ENCODE data around the gene ITPR1.

The ITPR1 gene

GRCh38 chr3:4808637-4809036 lies 315.5 kb downstream of the ITPR1 start:
- no peaks in the 10 kb centered on the region for H3K27me3 ChIP-seq (ENCODE audit: control insufficient read depth in 1 of 2, insufficient read depth in 2 of 2, low read length in 2 of 2)
- H3K9me3 ChIP-seq (ENCODE audit: low read length) = no peaks in the 10 kb centered on the region
- no peak overlapping the region for H3K4me3 ChIP-seq (ENCODE audit: low read depth in 1 of 2, low read length in 2 of 2)
- no peak overlapping the region for H3K27ac ChIP-seq (ENCODE audit: low read depth, low read length)
- H3K4me1 ChIP-seq (ENCODE audit: insufficient read depth, low read length) = peaks cover 8% of the 10 kb centered on the region
- H3K36me3 ChIP-seq (ENCODE audit: insufficient read depth, low read length) = peaks cover 32% of the 10 kb centered on the region
- no peak overlapping the region for H3K9ac ChIP-seq (ENCODE audit: low read length)

GRCh38 chr3:4809922-4810321 lies 316.8 kb downstream of the ITPR1 start:
- H3K4me1 ChIP-seq (ENCODE audit: insufficient read depth, low read length) = peaks cover 8% of the 10 kb centered on the region
- no peaks in the 10 kb centered on the region for H3K9me3 ChIP-seq (ENCODE audit: low read length)
- no peak overlapping the region for H3K4me3 ChIP-seq (ENCODE audit: low read depth in 1 of 2, low read length in 2 of 2)
- H3K9ac ChIP-seq (ENCODE audit: low read length) = no peak overlapping the region
- no peaks in the 10 kb centered on the region for H3K27me3 ChIP-seq (ENCODE audit: control insufficient read depth in 1 of 2, insufficient read depth in 2 of 2, low read length in 2 of 2)
- no peak overlapping the region for H3K27ac ChIP-seq (ENCODE audit: low read depth, low read length)
- H3K36me3 ChIP-seq (ENCODE audit: insufficient read depth, low read length) = peaks cover 32% of the 10 kb centered on the region

- H3K36me3 ChIP-seq (ENCODE audit: insufficient read depth, low read length) = peaks cover 42% of the 10 kb centered on the region
- H3K4me1 ChIP-seq (ENCODE audit: insufficient read depth, low read length) = peaks cover 8% of the 10 kb centered on the region
- no peaks in the 10 kb centered on the region for H3K9me3 ChIP-seq (ENCODE audit: low read length)
- no peaks in the 10 kb centered on the region for H3K27me3 ChIP-seq (ENCODE audit: control insufficient read depth in 1 of 2, insufficient read depth in 2 of 2, low read length in 2 of 2)
- no peak overlapping the region for H3K9ac ChIP-seq (ENCODE audit: low read length)
- H3K27ac ChIP-seq (ENCODE audit: low read depth, low read length) = no peak overlapping the region
- H3K4me3 ChIP-seq (ENCODE audit: low read depth in 1 of 2, low read length in 2 of 2) = no peak overlapping the region
Observed at GRCh38 chr3:4812591-4812990, 319.4 kb downstream of the ITPR1 start.

GRCh38 chr3:4813909-4814304 lies 320.8 kb downstream of the ITPR1 start:
- Histone ChIP-seq H3K27ac (ENCODE audit: low read depth, low read length) (no peak overlapping the region), H3K27me3 (ENCODE audit: control insufficient read depth in 1 of 2, insufficient read depth in 2 of 2, low read length in 2 of 2) (no peaks in the 10 kb centered on the region), H3K4me1 (ENCODE audit: insufficient read depth, low read length) (peaks cover 8% of the 10 kb centered on the region), H3K4me3 (ENCODE audit: low read depth in 1 of 2, low read length in 2 of 2) (no peak overlapping the region), H3K9me3 (ENCODE audit: low read length) (no peaks in the 10 kb centered on the region), H3K36me3 (ENCODE audit: insufficient read depth, low read length) (peaks cover 40% of the 10 kb centered on the region), H3K9ac (ENCODE audit: low read length) (no peak overlapping the region)

GRCh38 chr3:4814305-4814903 lies 321.3 kb downstream of the ITPR1 start:
- Histone ChIP-seq H3K27ac (ENCODE audit: low read depth, low read length) (no peak overlapping the region), H3K9ac (ENCODE audit: low read length) (no peak overlapping the region), H3K4me3 (ENCODE audit: low read depth in 1 of 2, low read length in 2 of 2) (no peak overlapping the region), H3K4me1 (ENCODE audit: insufficient read depth, low read length) (peaks cover 8% of the 10 kb centered on the region), H3K9me3 (ENCODE audit: low read length) (no peaks in the 10 kb centered on the region), H3K36me3 (ENCODE audit: insufficient read depth, low read length) (peaks cover 45% of the 10 kb centered on the region), H3K27me3 (ENCODE audit: control insufficient read depth in 1 of 2, insufficient read depth in 2 of 2, low read length in 2 of 2) (no peaks in the 10 kb centered on the region)

GRCh38 chr3:4814904-4815574 lies 321.9 kb downstream of the ITPR1 start:
- H3K36me3 ChIP-seq (ENCODE audit: insufficient read depth, low read length) = peaks cover 49% of the 10 kb centered on the region
- no peak overlapping the region for H3K4me3 ChIP-seq (ENCODE audit: low read depth in 1 of 2, low read length in 2 of 2)
- peaks cover 8% of the 10 kb centered on the region for H3K4me1 ChIP-seq (ENCODE audit: insufficient read depth, low read length)
- H3K27ac ChIP-seq (ENCODE audit: low read depth, low read length) = no peak overlapping the region
- no peaks in the 10 kb centered on the region for H3K9me3 ChIP-seq (ENCODE audit: low read length)
- no peaks in the 10 kb centered on the region for H3K27me3 ChIP-seq (ENCODE audit: control insufficient read depth in 1 of 2, insufficient read depth in 2 of 2, low read length in 2 of 2)
- H3K9ac ChIP-seq (ENCODE audit: low read length) = no peak overlapping the region

GRCh38 chr3:4816306-4816705 lies 323.2 kb downstream of the ITPR1 start:
- no peak overlapping the region for H3K27ac ChIP-seq (ENCODE audit: low read depth, low read length)
- no peak overlapping the region for H3K9ac ChIP-seq (ENCODE audit: low read length)
- H3K4me1 ChIP-seq (ENCODE audit: insufficient read depth, low read length) = peaks cover 8% of the 10 kb centered on the region
- H3K36me3 ChIP-seq (ENCODE audit: insufficient read depth, low read length) = peaks cover 59% of the 10 kb centered on the region
- no peaks in the 10 kb centered on the region for H3K27me3 ChIP-seq (ENCODE audit: control insufficient read depth in 1 of 2, insufficient read depth in 2 of 2, low read length in 2 of 2)
- H3K4me3 ChIP-seq (ENCODE audit: low read depth in 1 of 2, low read length in 2 of 2) = no peak overlapping the region
- no peaks in the 10 kb centered on the region for H3K9me3 ChIP-seq (ENCODE audit: low read length)

GRCh38 chr3:4816718-4817117 lies 323.6 kb downstream of the ITPR1 start:
- Histone ChIP-seq H3K36me3 (ENCODE audit: insufficient read depth, low read length) (peaks cover 59% of the 10 kb centered on the region), H3K4me1 (ENCODE audit: insufficient read depth, low read length) (peaks cover 8% of the 10 kb centered on the region), H3K27ac (ENCODE audit: low read depth, low read length) (no peak overlapping the region), H3K9me3 (ENCODE audit: low read length) (no peaks in the 10 kb centered on the region), H3K4me3 (ENCODE audit: low read depth in 1 of 2, low read length in 2 of 2) (no peak overlapping the region), H3K9ac (ENCODE audit: low read length) (no peak overlapping the region), H3K27me3 (ENCODE audit: control insufficient read depth in 1 of 2, insufficient read depth in 2 of 2, low read length in 2 of 2) (no peaks in the 10 kb centered on the region)

GRCh38 chr3:4817128-4817527 lies 324.0 kb downstream of the ITPR1 start:
- peaks cover 6% of the 10 kb centered on the region for H3K4me1 ChIP-seq (ENCODE audit: insufficient read depth, low read length)
- H3K27ac ChIP-seq (ENCODE audit: low read depth, low read length) = no peak overlapping the region
- no peak overlapping the region for H3K4me3 ChIP-seq (ENCODE audit: low read depth in 1 of 2, low read length in 2 of 2)
- H3K27me3 ChIP-seq (ENCODE audit: control insufficient read depth in 1 of 2, insufficient read depth in 2 of 2, low read length in 2 of 2) = no peaks in the 10 kb centered on the region
- no peaks in the 10 kb centered on the region for H3K9me3 ChIP-seq (ENCODE audit: low read length)
- H3K36me3 ChIP-seq (ENCODE audit: insufficient read depth, low read length) = peaks cover 62% of the 10 kb centered on the region
- H3K9ac ChIP-seq (ENCODE audit: low read length) = no peak overlapping the region

- H3K27ac ChIP-seq (ENCODE audit: low read depth, low read length) = no peak overlapping the region
- H3K27me3 ChIP-seq (ENCODE audit: control insufficient read depth in 1 of 2, insufficient read depth in 2 of 2, low read length in 2 of 2) = no peaks in the 10 kb centered on the region
- H3K4me3 ChIP-seq (ENCODE audit: low read depth in 1 of 2, low read length in 2 of 2) = no peak overlapping the region
- H3K9ac ChIP-seq (ENCODE audit: low read length) = no peak overlapping the region
- H3K36me3 ChIP-seq (ENCODE audit: insufficient read depth, low read length) = peaks cover 68% of the 10 kb centered on the region
- no peaks in the 10 kb centered on the region for H3K4me1 ChIP-seq (ENCODE audit: insufficient read depth, low read length)
- H3K9me3 ChIP-seq (ENCODE audit: low read length) = no peaks in the 10 kb centered on the region
Observed at GRCh38 chr3:4818164-4818563, 325.0 kb downstream of the ITPR1 start.

GRCh38 chr3:4818986-4819693 lies 326.0 kb downstream of the ITPR1 start:
- Histone ChIP-seq H3K9me3 (ENCODE audit: low read length) (no peaks in the 10 kb centered on the region), H3K4me3 (ENCODE audit: low read depth in 1 of 2, low read length in 2 of 2) (no peak overlapping the region), H3K27me3 (ENCODE audit: control insufficient read depth in 1 of 2, insufficient read depth in 2 of 2, low read length in 2 of 2) (no peaks in the 10 kb centered on the region), H3K9ac (ENCODE audit: low read length) (no peak overlapping the region), H3K36me3 (ENCODE audit: insufficient read depth, low read length) (peaks cover 58% of the 10 kb centered on the region), H3K27ac (ENCODE audit: low read depth, low read length) (no peak overlapping the region), H3K4me1 (ENCODE audit: insufficient read depth, low read length) (no peaks in the 10 kb centered on the region)
